ENCODE measurements around the gene NSMCE4A. TPM values are rescaled to one million over a fixed set of nuclear protein-coding genes. Genes with fewer than 3 reads are reported as not detected.

The NSMCE4A gene
- total and polyA plus RNA-seq, 2 experiments from 2014 or later = 44.5 to 67.6 TPM

GRCh38 chr10:121926671-121927317 lies 48.2 kb downstream of the NSMCE4A start:
- DNase-seq (ENCODE audit: low spot score) = no peak
- Histone ChIP-seq H3K4me2 (peak overlapping the region; percentile 83), H3K4me3 (peak overlapping the region; percentile 76), H3K79me2 (peaks cover 60% of the 10 kb centered on the region), H2AFZ (peak overlapping the region; percentile 82), H3K27ac (peak overlapping the region; percentile 100), H3K9me3 (ENCODE audit: low read depth) (peaks cover 2% of the 10 kb centered on the region), H4K20me1 (ENCODE audit: insufficient read depth, poor library complexity, severe bottlenecking) (no peaks in the 10 kb centered on the region), H3K36me3 (replicated peaks; ENCODE audit: insufficient read depth, low read depth) (no peaks in the 10 kb centered on the region), H3K9me2 (replicated peaks; ENCODE audit: insufficient read depth) (no peaks in the 10 kb centered on the region), H3K4me1 (ENCODE audit: insufficient read depth) (peaks cover 34% of the 10 kb centered on the region), H3K27me3 (no peaks in the 10 kb centered on the region)
- WGBS (ENCODE audit: low lambda C conversion rate, missing lambda C conversion rate) = 2% methylated on average over 20 of the region's 20 CpGs
- TF ChIP-seq CTCF (IDR thresholded peaks at IDR 0.05; ENCODE audit: poor library complexity) (no peak), EZH2 (IDR thresholded peaks at IDR 0.05; ENCODE audit: borderline replicate concordance) (no peak), EZH2phosphoT487 (IDR thresholded peaks at IDR 0.05; ENCODE audit: low read depth, severe bottlenecking, unreplicated experiment) (no peak)

GRCh38 chr10:121926157-121926556 lies 48.9 kb downstream of the NSMCE4A start:
- Histone ChIP-seq H2AFZ (no peak overlapping the region), H3K36me3 (replicated peaks; ENCODE audit: insufficient read depth, low read depth) (no peaks in the 10 kb centered on the region), H3K4me3 (peak overlapping the region; percentile 76), H4K20me1 (ENCODE audit: insufficient read depth, poor library complexity, severe bottlenecking) (no peaks in the 10 kb centered on the region), H3K9me3 (ENCODE audit: low read depth) (no peaks in the 10 kb centered on the region), H3K4me1 (ENCODE audit: insufficient read depth) (peaks cover 35% of the 10 kb centered on the region), H3K79me2 (peaks cover 60% of the 10 kb centered on the region), H3K27me3 (no peaks in the 10 kb centered on the region), H3K4me2 (peak overlapping the region; percentile 83), H3K27ac (peak overlapping the region; percentile 100), H3K9me2 (replicated peaks; ENCODE audit: insufficient read depth) (no peaks in the 10 kb centered on the region)
- DNase-seq (ENCODE audit: low spot score) = no peak
- WGBS (ENCODE audit: low lambda C conversion rate, missing lambda C conversion rate) = 88% methylated on average over 4 of the region's 4 CpGs
- TF ChIP-seq EZH2 (IDR thresholded peaks at IDR 0.05; ENCODE audit: borderline replicate concordance) = no peak
- TF ChIP-seq EZH2phosphoT487 (IDR thresholded peaks at IDR 0.05; ENCODE audit: low read depth, severe bottlenecking, unreplicated experiment) = no peak
- no peak for TF ChIP-seq CTCF (IDR thresholded peaks at IDR 0.05; ENCODE audit: poor library complexity)

- no peaks in the 10 kb centered on the region for H3K9me2 ChIP-seq (replicated peaks; ENCODE audit: insufficient read depth)
- H3K4me2 ChIP-seq = peak overlapping the region; percentile 27
- H3K27me3 ChIP-seq = no peaks in the 10 kb centered on the region
- H4K20me1 ChIP-seq (ENCODE audit: insufficient read depth, poor library complexity, severe bottlenecking) = no peaks in the 10 kb centered on the region
- H3K4me3 ChIP-seq = no peak overlapping the region
- H3K79me2 ChIP-seq = peaks cover 77% of the 10 kb centered on the region
- H2AFZ ChIP-seq = no peak overlapping the region
- peak overlapping the region; percentile 72 for H3K27ac ChIP-seq
- TF ChIP-seq CTCF (IDR thresholded peaks at IDR 0.05; ENCODE audit: poor library complexity) (no peak), EZH2 (IDR thresholded peaks at IDR 0.05; ENCODE audit: borderline replicate concordance) (no peak), EZH2phosphoT487 (IDR thresholded peaks at IDR 0.05; ENCODE audit: low read depth, severe bottlenecking, unreplicated experiment) (no peak)
- H3K36me3 ChIP-seq (replicated peaks; ENCODE audit: insufficient read depth, low read depth) = no peaks in the 10 kb centered on the region
- peak; percentile 25 for DNase-seq (ENCODE audit: low spot score)
- H3K9me3 ChIP-seq (ENCODE audit: low read depth) = no peaks in the 10 kb centered on the region
- WGBS (ENCODE audit: low lambda C conversion rate, missing lambda C conversion rate) = 31% methylated on average over 10 of the region's 10 CpGs
- H3K4me1 ChIP-seq (ENCODE audit: insufficient read depth) = peaks cover 20% of the 10 kb centered on the region
Measured at GRCh38 chr10:121921238-121921931, 53.6 kb downstream of the NSMCE4A start.
